LHCN-M2 (cell line): ENCODE measurements around the gene ERICH2. TPM values are rescaled to one million over a fixed set of nuclear protein-coding genes. Genes with fewer than 3 reads are reported as not detected.
"Not testable (repeated sequence)": the region's sequence is repeated elsewhere in the genome, so short reads cannot be mapped to it uniquely, and the experiment has no call there.

Source experiments
- DNase-seq: peaks from one replicate; pipeline ENCODE4 v3.0.0-alpha.2; 2012; ENCODE audit warnings: low read depth
- polyA plus RNA-seq: library from polyadenylated mRNA; unstranded; fragments of >200 nt; gene quantifications from one replicate; pipeline ENCODE4 v1.2.1, GENCODE V29; 2012; ENCODE audit warnings: missing spikeins
- total RNA-seq: library from RNA; depleted of rRNA; stranded (reverse); fragments of >200 nt; gene quantifications from 2 replicates; pipeline ENCODE4 v1.2.3, GENCODE V29; 2014; rRNA removed

Gene ERICH2
- not detected in 2 replicates for total RNA-seq
- polyA plus RNA-seq = not detected

GRCh38 chr2:170770008-170770605 is at the start of gene ERICH2:
TSS of gene ERICH2 (plus strand) at chr2:170770378. CDS start at chr2:170770682, 304 bp downstream.
- peak; percentile 42 for DNase-seq

- no peak for DNase-seq
Measured at GRCh38 chr2:170721678-170722077, 48.5 kb upstream of the ERICH2 start.

- no peak for DNase-seq
Measured at GRCh38 chr2:170722301-170722700, 47.9 kb upstream of the ERICH2 start.

GRCh38 chr2:170723446-170723958 is 46.7 kb upstream of the ERICH2 start:
- DNase-seq = no peak

- DNase-seq = no peak
Measured at GRCh38 chr2:170733798-170734600, 36.2 kb upstream of the ERICH2 start.

GRCh38 chr2:170734601-170735000 is 35.6 kb upstream of the ERICH2 start:
- DNase-seq = not testable (repeated sequence)

GRCh38 chr2:170736628-170737027 is 33.5 kb upstream of the ERICH2 start:
- DNase-seq = no peak

GRCh38 chr2:170737406-170737805 is 32.8 kb upstream of the ERICH2 start:
- DNase-seq = no peak

- DNase-seq = no peak
Measured at GRCh38 chr2:170737821-170738220, 32.4 kb upstream of the ERICH2 start.

- DNase-seq = peak; percentile 91
Measured at GRCh38 chr2:170739048-170739447, 31.1 kb upstream of the ERICH2 start.

- no peak for DNase-seq
Measured at GRCh38 chr2:170739507-170740046, 30.6 kb upstream of the ERICH2 start.

GRCh38 chr2:170740660-170741059 is 29.5 kb upstream of the ERICH2 start:
- no peak for DNase-seq

- no peak for DNase-seq
Measured at GRCh38 chr2:170742000-170742399, 28.2 kb upstream of the ERICH2 start.

GRCh38 chr2:170742896-170743529 is 27.2 kb upstream of the ERICH2 start:
- peak; percentile 11 for DNase-seq

- no peak for DNase-seq
Measured at GRCh38 chr2:170743530-170744239, 26.5 kb upstream of the ERICH2 start.

GRCh38 chr2:170744248-170745002 is 25.8 kb upstream of the ERICH2 start:
- no peak for DNase-seq

GRCh38 chr2:170745305-170745704 is 24.9 kb upstream of the ERICH2 start:
- DNase-seq = no peak

GRCh38 chr2:170747921-170748320 is 22.3 kb upstream of the ERICH2 start:
- DNase-seq = peak; percentile 56

GRCh38 chr2:170751555-170751954 is 18.6 kb upstream of the ERICH2 start:
- DNase-seq = not testable (repeated sequence)

- DNase-seq = no peak
Measured at GRCh38 chr2:170761572-170761971, 8.6 kb upstream of the ERICH2 start.

- no peak for DNase-seq
Measured at GRCh38 chr2:170762760-170763159, 7.4 kb upstream of the ERICH2 start.
